AG04450 (cell line): ENCODE data around the gene CASKIN2. TPM values are rescaled to one million over a fixed set of nuclear protein-coding genes. Genes with fewer than 3 reads are reported as not detected.

Experiments
- CTCF ChIA-PET: fragments of 300-600, 350-600 bp; formaldehyde crosslinking; extraction: SDS; loops from one replicate; lab custom pipeline; 2022; ENCODE audit warnings: antibody characterized with exemption, inconsistent platforms; lab: Charles Lee
- POLR2A ChIA-PET: fragments of 350-600 bp; formaldehyde crosslinking; extraction: SDS; loops from one replicate; lab custom pipeline; 2021; ENCODE audit warnings: antibody characterized with exemption, inconsistent platforms; lab: Yijun Ruan, JAX
- DNase-seq: peaks from one replicate; pipeline ENCODE4 v3.0.0-alpha.2; 2011; ENCODE audit warnings: low read depth, low spot score
- H3K27ac ChIP-seq: one replicate; pipeline ENCODE4 v1.5.1; 2012; ENCODE audit warnings: low read depth, low read length, control low read depth
- H3K27me3 ChIP-seq: one replicate; pipeline ENCODE4 v1.6.0; 2012; ENCODE audit warnings: low read length; ENCODE audit not compliant: control insufficient read depth, insufficient read depth
- H3K4me3 ChIP-seq: 2 replicates; pipeline ENCODE4 v1.5.1; 2011; ENCODE audit warnings: mild to moderate bottlenecking, low read depth, low read length, control low read depth
- H3K9me3 ChIP-seq: 2 replicates; pipeline ENCODE4 v1.5.1; 2012; ENCODE audit warnings: low read length; ENCODE audit not compliant: control insufficient read depth, insufficient read depth
- CTCF ChIP-seq: IDR thresholded peaks from 2 replicates; pipeline ENCODE4 v1.5.1; 2011; ENCODE audit warnings: low read depth, low read length, control low read depth, inconsistent platforms
- polyA minus RNA-seq: library from RNA; depleted of rRNA, polyadenylated mRNA; stranded (reverse); fragments of >200 nt; gene quantifications from 2 replicates; pipeline ENCODE4 v1.2.3, GENCODE V29; 2011; rRNA and poly(A)+ RNA removed
- polyA plus RNA-seq: library from polyadenylated mRNA; depleted of rRNA; stranded (reverse); fragments of >200 nt; gene quantifications from 2 replicates; pipeline ENCODE4 v1.2.3, GENCODE V29; 2011; rRNA removed

The CASKIN2 gene
- 1.9 and 2.8 TPM in 2 replicates for polyA plus RNA-seq
- 7.0 and 7.4 TPM in 2 replicates for polyA minus RNA-seq

GRCh38 chr17:75515496-75516254 lies at the start of gene CASKIN2:
CASKIN2 (minus strand) TSS chr17:75515537; CDS start chr17:75513804, 1,733 bp downstream.
- H3K9me3 ChIP-seq, result no peaks in the 10 kb centered on the region; the same call in 1 of the 2 replicates
- POLR2A ChIA-PET, result interaction anchor here (0.6 to 1.5 kb wide), 8 partner anchors 9 to 151 kb away, joined by 3 to 6 read pairs (median 3); partner anchors contain the start of genes GRB2, LLGL2, RECQL5 and SAP30BP
- DNase-seq, result peak; percentile 70
- peak within 1 kb of the TSS; percentile 75 for H3K4me3 ChIP-seq
- TF ChIP-seq CTCF, result peak; percentile 96
- CTCF ChIA-PET, result interaction anchor here (0.7 to 1.3 kb wide), 7 partner anchors 36 to 135 kb away, joined by 3 to 7 read pairs (median 3); partner anchors contain the start of gene GRB2
- peak within 1 kb of the TSS; percentile 31 for H3K27ac ChIP-seq
- no peaks in the 10 kb centered on the region for H3K27me3 ChIP-seq

GRCh38 chr17:75565066-75565465 lies 49.7 kb upstream of the CASKIN2 start:
- Histone ChIP-seq H3K27ac (no peak overlapping the region), H3K27me3 (peaks cover 43% of the 10 kb centered on the region), H3K4me3 (no peak overlapping the region), H3K9me3 (no peaks in the 10 kb centered on the region; the same call in 1 of the 2 replicates)
- no peak for DNase-seq
- TF ChIP-seq CTCF, result no peak
- ChIA-PET POLR2A (no interaction called here), CTCF (no interaction called here)

- no peak overlapping the region for H3K27ac ChIP-seq
- CTCF ChIA-PET, result no interaction called here
- POLR2A ChIA-PET, result no interaction called here
- DNase-seq, result no peak
- peaks cover 43% of the 10 kb centered on the region for H3K27me3 ChIP-seq
- H3K4me3 ChIP-seq, result no peak overlapping the region
- no peak for TF ChIP-seq CTCF
- no peaks in the 10 kb centered on the region; the same call in 1 of the 2 replicates for H3K9me3 ChIP-seq
These were observed 48.9 kb upstream of the CASKIN2 start for GRCh38 chr17:75564195-75564594.

- Histone ChIP-seq H3K9me3 (no peaks in the 10 kb centered on the region; the same call in 1 of the 2 replicates), H3K27ac (no peak overlapping the region), H3K4me3 (no peak overlapping the region), H3K27me3 (peaks cover 37% of the 10 kb centered on the region)
- CTCF ChIA-PET, result no interaction called here
- TF ChIP-seq CTCF, result no peak
- POLR2A ChIA-PET, result no interaction called here
- no peak for DNase-seq
These were observed 47.9 kb upstream of the CASKIN2 start for GRCh38 chr17:75563063-75563758.
